NK-92 (cell line): ENCODE measurements around the gene WAS.

Experiments
- DNase-seq: peaks from one replicate; lab custom pipeline; 2025; ENCODE audit not compliant: unreplicated experiment; lab: John Stamatoyannopoulos, UW

WAS gene

GRCh38 chrX:48711162-48711928 is 27.7 kb downstream of the WAS start:
- no peak for DNase-seq

GRCh38 chrX:48711929-48712505 is 28.4 kb downstream of the WAS start:
- no peak for DNase-seq

- DNase-seq: no peak
Measured at GRCh38 chrX:48713847-48714246, 30.2 kb downstream of the WAS start.

- DNase-seq: no peak
Measured at GRCh38 chrX:48714573-48714972, 31.0 kb downstream of the WAS start.

- DNase-seq: no peak
Measured at GRCh38 chrX:48715072-48715471, 31.5 kb downstream of the WAS start.

GRCh38 chrX:48715876-48716502 is 32.4 kb downstream of the WAS start:
- no peak for DNase-seq

- no peak for DNase-seq
Measured at GRCh38 chrX:48719958-48720357, 36.4 kb downstream of the WAS start.

GRCh38 chrX:48720577-48721250 is 37.1 kb downstream of the WAS start:
- no peak for DNase-seq

- no peak for DNase-seq
Measured at GRCh38 chrX:48721916-48722315, 38.3 kb downstream of the WAS start.

GRCh38 chrX:48726596-48726995 is 43.0 kb downstream of the WAS start:
- no peak for DNase-seq

GRCh38 chrX:48728653-48729052 is 45.1 kb downstream of the WAS start:
- DNase-seq: no peak

- DNase-seq: no peak
Measured at GRCh38 chrX:48736303-48736702, 52.7 kb downstream of the WAS start.

- no peak for DNase-seq
Measured at GRCh38 chrX:48736878-48737212, 53.2 kb downstream of the WAS start.

- DNase-seq: peak; percentile 18
Measured at GRCh38 chrX:48737213-48737938, 53.8 kb downstream of the WAS start.

- DNase-seq: no peak
Measured at GRCh38 chrX:48737940-48738339, 54.3 kb downstream of the WAS start.
